HG02938 (cell line): ENCODE measurements around the gene HS6ST2.
"Not testable (repeated sequence)": the region's sequence is repeated elsewhere in the genome, so short reads cannot be mapped to it uniquely, and the experiment has no call there.

Source experiments
- ATAC-seq: cut with Tn5 transposase; IDR thresholded peaks from one replicate; pipeline ENCODE4 v1.9.1; 2021; ENCODE audit warnings: mild to moderate bottlenecking, moderate library complexity; ENCODE audit not compliant: unreplicated experiment

HS6ST2 gene

GRCh38 chrX:132945055-132945599 is 13.3 kb downstream of the HS6ST2 start:
- not testable (repeated sequence) for ATAC-seq

- no peak for ATAC-seq
Measured at GRCh38 chrX:132940727-132941327, 17.6 kb downstream of the HS6ST2 start.

GRCh38 chrX:132933170-132933569 is 25.3 kb downstream of the HS6ST2 start:
- no peak for ATAC-seq

- no peak for ATAC-seq
Measured at GRCh38 chrX:132924426-132924825, 34.0 kb downstream of the HS6ST2 start.

- ATAC-seq: no peak
Measured at GRCh38 chrX:132918523-132918922, 39.9 kb downstream of the HS6ST2 start.

- ATAC-seq: no peak
Measured at GRCh38 chrX:132916349-132916748, 42.1 kb downstream of the HS6ST2 start.

GRCh38 chrX:132909643-132910042 is 48.8 kb downstream of the HS6ST2 start:
- ATAC-seq: no peak

GRCh38 chrX:132908891-132909290 is 49.5 kb downstream of the HS6ST2 start:
- ATAC-seq: no peak

GRCh38 chrX:132900633-132901293 is 57.7 kb downstream of the HS6ST2 start:
- no peak for ATAC-seq

GRCh38 chrX:132887569-132887968 is 70.9 kb downstream of the HS6ST2 start:
- no peak for ATAC-seq

GRCh38 chrX:132883358-132883915 is 75.0 kb downstream of the HS6ST2 start:
- no peak for ATAC-seq

- ATAC-seq: not testable (repeated sequence)
Measured at GRCh38 chrX:132880753-132881152, 77.7 kb downstream of the HS6ST2 start.

GRCh38 chrX:132877954-132878536 is 80.4 kb downstream of the HS6ST2 start:
- no peak for ATAC-seq

- ATAC-seq: no peak
Measured at GRCh38 chrX:132876523-132877338, 81.7 kb downstream of the HS6ST2 start.

GRCh38 chrX:132875650-132876522 is 82.5 kb downstream of the HS6ST2 start:
- no peak for ATAC-seq

GRCh38 chrX:132862562-132862961 is 95.9 kb downstream of the HS6ST2 start:
- no peak for ATAC-seq

- no peak for ATAC-seq
Measured at GRCh38 chrX:132861076-132861475, 97.4 kb downstream of the HS6ST2 start.

GRCh38 chrX:132860200-132860599 is 98.2 kb downstream of the HS6ST2 start:
- no peak for ATAC-seq

GRCh38 chrX:132858018-132858417 is 100.4 kb downstream of the HS6ST2 start:
- no peak for ATAC-seq

GRCh38 chrX:132855780-132856341 is 102.6 kb downstream of the HS6ST2 start:
- no peak for ATAC-seq
